ENCODE measurements around the gene PREX1. TPM values are rescaled to one million over a fixed set of nuclear protein-coding genes. Genes with fewer than 3 reads are reported as not detected.

The PREX1 gene
- total RNA-seq, 1 donor: 14.1 TPM

DNA sequence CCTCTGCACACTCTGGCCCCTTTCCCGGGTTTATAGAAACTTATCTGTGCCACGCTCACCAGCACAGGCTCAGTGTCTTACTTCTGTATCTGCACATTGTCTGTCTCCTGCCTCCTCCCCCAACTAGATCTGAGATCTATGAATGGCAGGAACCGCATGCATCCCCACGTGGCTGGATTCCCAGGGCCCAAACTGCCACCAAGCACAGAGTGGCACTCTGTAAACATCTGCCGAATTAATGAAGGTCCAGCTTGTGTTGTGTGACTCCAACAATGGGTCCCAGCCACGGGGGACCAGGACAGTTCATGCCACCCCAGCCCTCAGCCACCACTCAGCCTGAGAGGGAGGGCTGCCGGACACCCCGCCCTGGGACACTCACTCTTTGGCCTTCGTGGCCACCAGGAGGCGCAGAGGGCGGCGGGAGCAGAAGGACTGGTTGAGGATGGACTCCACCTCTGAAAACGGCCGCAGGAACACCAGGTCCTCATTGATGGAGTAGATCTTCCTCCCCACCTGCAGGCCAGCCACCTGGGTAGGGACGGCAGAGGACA, 171.1 kb downstream of the PREX1 start:
- H3K27me3 ChIP-seq (ENCODE audit: insufficient read depth, low read length): no peaks in the 10 kb centered on the region
- H3K4me1 ChIP-seq (ENCODE audit: insufficient read depth, low read length): peaks cover 3% of the 10 kb centered on the region
- H3K4me3 ChIP-seq (ENCODE audit: insufficient read depth, low read length): no peak overlapping the region
- TF ChIP-seq, protein P1, sequence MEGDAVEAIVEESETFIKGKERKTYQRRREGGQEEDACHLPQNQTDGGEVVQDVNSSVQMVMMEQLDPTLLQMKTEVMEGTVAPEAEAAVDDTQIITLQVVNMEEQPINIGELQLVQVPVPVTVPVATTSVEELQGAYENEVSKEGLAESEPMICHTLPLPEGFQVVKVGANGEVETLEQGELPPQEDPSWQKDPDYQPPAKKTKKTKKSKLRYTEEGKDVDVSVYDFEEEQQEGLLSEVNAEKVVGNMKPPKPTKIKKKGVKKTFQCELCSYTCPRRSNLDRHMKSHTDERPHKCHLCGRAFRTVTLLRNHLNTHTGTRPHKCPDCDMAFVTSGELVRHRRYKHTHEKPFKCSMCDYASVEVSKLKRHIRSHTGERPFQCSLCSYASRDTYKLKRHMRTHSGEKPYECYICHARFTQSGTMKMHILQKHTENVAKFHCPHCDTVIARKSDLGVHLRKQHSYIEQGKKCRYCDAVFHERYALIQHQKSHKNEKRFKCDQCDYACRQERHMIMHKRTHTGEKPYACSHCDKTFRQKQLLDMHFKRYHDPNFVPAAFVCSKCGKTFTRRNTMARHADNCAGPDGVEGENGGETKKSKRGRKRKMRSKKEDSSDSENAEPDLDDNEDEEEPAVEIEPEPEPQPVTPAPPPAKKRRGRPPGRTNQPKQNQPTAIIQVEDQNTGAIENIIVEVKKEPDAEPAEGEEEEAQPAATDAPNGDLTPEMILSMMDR (IDR thresholded peaks at IDR 0.05; ENCODE audit: extremely low read depth, low read depth, low read length): peak; percentile 24
- H4K20me1 ChIP-seq (ENCODE audit: insufficient read depth, low read length): peaks cover 4% of the 10 kb centered on the region
- H3K4me2 ChIP-seq (ENCODE audit: insufficient read depth, low read length): no peak overlapping the region
- DNase-seq (ENCODE audit: insufficient read length, low spot score, missing footprints): peak; percentile 83
- no peaks in the 10 kb centered on the region for H3K9me3 ChIP-seq (ENCODE audit: low read depth, low read length)
- H3K27ac ChIP-seq (ENCODE audit: low read depth, low read length): no peak overlapping the region
- no peaks in the 10 kb centered on the region for H3K79me2 ChIP-seq (ENCODE audit: insufficient read depth, low read length)
- no peak overlapping the region for H2AFZ ChIP-seq (ENCODE audit: low read length)
- H3K36me3 ChIP-seq (ENCODE audit: insufficient read depth, low read length): no peaks in the 10 kb centered on the region

DNA sequence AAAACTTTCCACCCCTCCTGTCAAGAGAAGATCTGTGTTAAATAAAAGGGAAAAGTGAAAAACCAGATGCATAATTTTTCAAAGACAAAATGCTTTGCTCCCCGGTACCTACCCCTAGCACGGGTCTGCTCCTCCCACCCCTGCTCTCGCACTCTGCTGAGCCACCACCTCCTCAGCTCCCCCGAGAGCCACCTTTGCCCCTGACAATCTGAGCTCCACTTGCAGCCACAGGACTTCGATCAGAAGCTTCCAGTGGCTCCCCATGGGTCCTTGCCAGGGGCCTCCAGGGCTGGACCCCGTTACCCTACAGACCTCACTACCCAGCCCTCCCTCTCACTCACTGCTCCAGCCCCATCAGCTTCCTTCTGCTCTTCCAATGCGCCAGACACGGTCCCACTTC, 171.7 kb downstream of the PREX1 start:
- no peak overlapping the region for H3K27ac ChIP-seq (ENCODE audit: low read depth, low read length)
- no peaks in the 10 kb centered on the region for H3K4me1 ChIP-seq (ENCODE audit: insufficient read depth, low read length)
- no peaks in the 10 kb centered on the region for H3K36me3 ChIP-seq (ENCODE audit: insufficient read depth, low read length)
- DNase-seq (ENCODE audit: insufficient read length, low spot score, missing footprints): peak; percentile 68
- no peak overlapping the region for H2AFZ ChIP-seq (ENCODE audit: low read length)
- no peak overlapping the region for H3K4me3 ChIP-seq (ENCODE audit: insufficient read depth, low read length)
- H3K79me2 ChIP-seq (ENCODE audit: insufficient read depth, low read length): no peaks in the 10 kb centered on the region
- H3K9me3 ChIP-seq (ENCODE audit: low read depth, low read length): no peaks in the 10 kb centered on the region
- no peak overlapping the region for H3K4me2 ChIP-seq (ENCODE audit: insufficient read depth, low read length)
- peaks cover 4% of the 10 kb centered on the region for H4K20me1 ChIP-seq (ENCODE audit: insufficient read depth, low read length)
- TF ChIP-seq, protein P1 (IDR thresholded peaks at IDR 0.05; ENCODE audit: extremely low read depth, low read depth, low read length): no peak
- no peaks in the 10 kb centered on the region for H3K27me3 ChIP-seq (ENCODE audit: insufficient read depth, low read length)

DNA sequence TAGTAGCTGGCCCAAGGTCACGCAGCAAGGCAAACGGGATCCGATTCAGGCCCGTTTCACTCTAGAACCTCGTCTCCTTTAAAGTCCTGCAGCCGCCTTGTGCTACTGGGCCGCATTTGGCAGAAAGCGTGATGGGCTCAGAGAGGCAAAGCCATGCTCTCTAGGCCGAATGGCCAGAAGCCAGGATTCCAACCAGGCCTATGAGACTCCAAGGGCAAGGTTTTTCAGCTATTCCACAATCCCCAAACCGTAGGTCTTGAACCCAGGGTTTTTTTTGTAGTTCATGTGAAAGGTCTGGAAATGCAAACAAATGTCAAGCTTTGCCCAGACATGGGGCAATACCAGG, 174.1 kb downstream of the PREX1 start:
- H3K4me3 ChIP-seq (ENCODE audit: insufficient read depth, low read length): no peak overlapping the region
- peaks cover 5% of the 10 kb centered on the region for H3K36me3 ChIP-seq (ENCODE audit: insufficient read depth, low read length)
- H3K9me3 ChIP-seq (ENCODE audit: low read depth, low read length): no peaks in the 10 kb centered on the region

DNA sequence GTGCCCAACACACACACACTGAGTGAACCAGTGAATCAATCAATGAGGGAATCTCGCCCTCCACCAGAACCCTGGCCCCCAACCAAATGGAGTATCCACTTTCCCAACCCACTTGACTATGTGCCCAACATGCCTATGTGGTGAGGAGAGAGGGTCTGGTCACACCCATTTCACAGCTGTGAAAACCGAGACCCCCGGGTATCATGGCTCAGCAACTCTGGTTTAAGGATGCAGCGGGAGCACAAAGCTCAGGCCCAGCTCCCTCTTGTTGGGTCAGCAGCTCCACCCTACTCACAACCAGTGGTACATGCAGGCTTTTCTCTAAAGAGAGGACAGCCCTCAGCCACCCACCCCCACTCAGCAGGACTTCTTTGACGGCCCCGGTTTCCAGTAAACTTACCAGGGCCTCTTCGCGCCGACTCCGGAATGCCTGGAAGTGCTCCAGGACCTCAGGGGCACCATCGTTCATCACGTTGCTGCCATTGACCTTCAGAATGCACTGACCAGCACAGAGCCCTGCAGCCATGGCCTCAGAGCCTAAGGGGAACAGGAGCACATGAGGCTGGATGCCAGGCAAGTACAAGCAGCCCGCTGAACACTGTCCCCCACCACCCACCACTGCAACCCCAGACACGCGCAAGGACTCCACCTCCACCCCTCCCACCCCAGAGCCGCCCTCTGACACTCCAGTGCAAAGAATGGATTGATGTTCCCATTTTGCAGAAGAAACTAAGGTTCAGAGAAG, 174.7 kb downstream of the PREX1 start:
- TF ChIP-seq, protein P1 (IDR thresholded peaks at IDR 0.05; ENCODE audit: extremely low read depth, low read depth, low read length): no peak
- Histone ChIP-seq H2AFZ (ENCODE audit: low read length) (no peak overlapping the region), H3K4me2 (ENCODE audit: insufficient read depth, low read length) (no peak overlapping the region), H3K79me2 (ENCODE audit: insufficient read depth, low read length) (no peaks in the 10 kb centered on the region), H3K36me3 (ENCODE audit: insufficient read depth, low read length) (peaks cover 5% of the 10 kb centered on the region), H3K4me1 (ENCODE audit: insufficient read depth, low read length) (no peaks in the 10 kb centered on the region), H3K27ac (ENCODE audit: low read depth, low read length) (no peak overlapping the region), H3K9me3 (ENCODE audit: low read depth, low read length) (no peaks in the 10 kb centered on the region), H3K27me3 (ENCODE audit: insufficient read depth, low read length) (no peaks in the 10 kb centered on the region), H3K4me3 (ENCODE audit: insufficient read depth, low read length) (no peak overlapping the region), H4K20me1 (ENCODE audit: insufficient read depth, low read length) (peaks cover 4% of the 10 kb centered on the region)
- peak; percentile 58 for DNase-seq (ENCODE audit: insufficient read length, low spot score, missing footprints)

More for the DNA sequence above, 174.1 kb downstream of the PREX1 start:
- no peak overlapping the region for H2AFZ ChIP-seq (ENCODE audit: low read length)
- DNase-seq (ENCODE audit: insufficient read length, low spot score, missing footprints): no peak
- no peaks in the 10 kb centered on the region for H3K4me1 ChIP-seq (ENCODE audit: insufficient read depth, low read length)
- TF ChIP-seq, protein P1 (IDR thresholded peaks at IDR 0.05; ENCODE audit: extremely low read depth, low read depth, low read length): no peak
- no peak overlapping the region for H3K4me2 ChIP-seq (ENCODE audit: insufficient read depth, low read length)
- no peak overlapping the region for H3K27ac ChIP-seq (ENCODE audit: low read depth, low read length)
- no peaks in the 10 kb centered on the region for H3K79me2 ChIP-seq (ENCODE audit: insufficient read depth, low read length)
- H3K27me3 ChIP-seq (ENCODE audit: insufficient read depth, low read length): no peaks in the 10 kb centered on the region
- H4K20me1 ChIP-seq (ENCODE audit: insufficient read depth, low read length): peaks cover 4% of the 10 kb centered on the region

Data from osteoblast (primary cell).